BLaER1 (cell line): ENCODE results near the gene LRIF1.
"Not testable (repeated sequence)": the region's sequence is repeated elsewhere in the genome, so short reads cannot be mapped to it uniquely, and the experiment has no call there.

Experiments
- H3K27ac ChIP-seq: shearing (Covaris generic); formaldehyde crosslinking; 2 replicates; pipeline ENCODE4 v1.8.1; 2022
- H3K27me3 ChIP-seq: shearing (Covaris generic); formaldehyde crosslinking; 2 replicates; pipeline ENCODE4 v1.8.1; 2022
- H3K36me3 ChIP-seq: shearing (Covaris generic); formaldehyde crosslinking; 2 replicates; pipeline ENCODE4 v1.8.1; 2022
- H3K4me1 ChIP-seq: shearing (Covaris generic); formaldehyde crosslinking; 2 replicates; pipeline ENCODE4 v1.8.1; 2022
- H3K4me2 ChIP-seq: shearing (Covaris generic); formaldehyde crosslinking; 2 replicates; pipeline ENCODE4 v1.8.1; 2022
- H3K4me3 ChIP-seq: shearing (Covaris generic); formaldehyde crosslinking; 2 replicates; pipeline ENCODE4 v1.8.1; 2022
- H3K9ac ChIP-seq: shearing (Covaris generic); formaldehyde crosslinking; 2 replicates; pipeline ENCODE4 v1.8.1; 2022
- H3K9me3 ChIP-seq: shearing (Covaris generic); formaldehyde crosslinking; 2 replicates; pipeline ENCODE4 v1.8.1; 2022
- H4K20me1 ChIP-seq: shearing (Covaris generic); formaldehyde crosslinking; 2 replicates; pipeline ENCODE4 v1.8.1; 2022
- Cebpa-rat ChIP-seq: shearing (Covaris generic); IDR thresholded peaks from 2 replicates; pipeline ENCODE4 v1.8.1; 2022

The LRIF1 gene

GRCh38 chr1:110963691-110964454 is at the start of gene LRIF1:
Gene LRIF1, minus strand, starts transcription at chr1:110963922. Its CDS starts 234 bp downstream, at chr1:110963688.
- peak within 1 kb of the TSS; percentile 77 for H3K4me2 ChIP-seq
- peak within 1 kb of the TSS; percentile 86 for H3K9ac ChIP-seq
- H3K4me1 ChIP-seq, result peaks cover 19% of the 10 kb centered on the region
- H3K36me3 ChIP-seq, result peaks cover 20% of the 10 kb centered on the region
- peak within 1 kb of the TSS; percentile 94 for H3K27ac ChIP-seq
- peaks cover 60% of the 10 kb centered on the region for H3K9me3 ChIP-seq
- TF ChIP-seq Cebpa-rat, result peak; percentile 86
- H3K27me3 ChIP-seq, result no peaks in the 10 kb centered on the region
- H3K4me3 ChIP-seq, result peak within 1 kb of the TSS; percentile 79
- no peaks in the 10 kb centered on the region for H4K20me1 ChIP-seq

GRCh38 chr1:111008031-111008430 is 44.3 kb upstream of the LRIF1 start:
- H3K4me2 ChIP-seq, result no peak overlapping the region
- no peak overlapping the region for H3K9ac ChIP-seq
- peaks cover 37% of the 10 kb centered on the region for H3K9me3 ChIP-seq
- no peaks in the 10 kb centered on the region for H3K27me3 ChIP-seq
- no peak overlapping the region for H3K27ac ChIP-seq
- no peaks in the 10 kb centered on the region for H3K36me3 ChIP-seq
- H3K4me1 ChIP-seq, result no peaks in the 10 kb centered on the region
- no peak overlapping the region for H3K4me3 ChIP-seq
- H4K20me1 ChIP-seq, result no peaks in the 10 kb centered on the region
- no peak for TF ChIP-seq Cebpa-rat

GRCh38 chr1:111006556-111006955 is 42.8 kb upstream of the LRIF1 start:
- TF ChIP-seq Cebpa-rat, result no peak
- Histone ChIP-seq H3K4me1 (no peaks in the 10 kb centered on the region), H3K9me3 (peaks cover 36% of the 10 kb centered on the region), H3K9ac (no peak overlapping the region), H3K27me3 (no peaks in the 10 kb centered on the region), H3K4me3 (no peak overlapping the region), H3K4me2 (no peak overlapping the region), H3K27ac (no peak overlapping the region), H4K20me1 (no peaks in the 10 kb centered on the region), H3K36me3 (no peaks in the 10 kb centered on the region)

- not testable (repeated sequence) for H3K4me1 ChIP-seq, H3K36me3 ChIP-seq, H3K27ac ChIP-seq, H3K4me3 ChIP-seq, H3K27me3 ChIP-seq, H3K9ac ChIP-seq, H3K4me2 ChIP-seq, H4K20me1 ChIP-seq
- peaks cover 19% of the 10 kb centered on the region for H3K9me3 ChIP-seq
Observed at GRCh38 chr1:110999607-111000006, 35.9 kb upstream of the LRIF1 start.

- H3K9ac ChIP-seq, H3K36me3 ChIP-seq, H3K4me3 ChIP-seq, H4K20me1 ChIP-seq, H3K4me2 ChIP-seq, H3K9me3 ChIP-seq, H3K27me3 ChIP-seq, H3K27ac ChIP-seq, H3K4me1 ChIP-seq: not testable (repeated sequence)
Observed at GRCh38 chr1:110992329-110992728, 28.6 kb upstream of the LRIF1 start.

- not testable (repeated sequence) for H3K27me3 ChIP-seq, H3K4me2 ChIP-seq, H3K4me1 ChIP-seq, H3K36me3 ChIP-seq, H3K4me3 ChIP-seq, H3K9me3 ChIP-seq, H3K27ac ChIP-seq, H4K20me1 ChIP-seq, H3K9ac ChIP-seq
Observed at GRCh38 chr1:110991295-110991694, 27.6 kb upstream of the LRIF1 start.

GRCh38 chr1:110990541-110990940 is 26.8 kb upstream of the LRIF1 start:
- no peaks in the 10 kb centered on the region for H3K27me3 ChIP-seq
- H3K27ac ChIP-seq, result no peak overlapping the region
- no peaks in the 10 kb centered on the region for H4K20me1 ChIP-seq
- H3K4me1 ChIP-seq, result no peaks in the 10 kb centered on the region
- no peaks in the 10 kb centered on the region for H3K36me3 ChIP-seq
- no peaks in the 10 kb centered on the region for H3K9me3 ChIP-seq
- no peak for TF ChIP-seq Cebpa-rat
- no peak overlapping the region for H3K4me2 ChIP-seq
- H3K9ac ChIP-seq, result no peak overlapping the region
- no peak overlapping the region for H3K4me3 ChIP-seq

GRCh38 chr1:110986407-110986891 is 22.7 kb upstream of the LRIF1 start:
- Histone ChIP-seq H3K36me3 (no peaks in the 10 kb centered on the region), H3K9ac (no peak overlapping the region), H3K27me3 (no peaks in the 10 kb centered on the region), H3K9me3 (no peaks in the 10 kb centered on the region), H3K27ac (no peak overlapping the region), H3K4me2 (no peak overlapping the region), H4K20me1 (no peaks in the 10 kb centered on the region), H3K4me3 (no peak overlapping the region), H3K4me1 (no peaks in the 10 kb centered on the region)
- TF ChIP-seq Cebpa-rat, result no peak

- Histone ChIP-seq H3K9me3 (peaks cover 7% of the 10 kb centered on the region; the same call in 1 of the 2 replicates), H4K20me1 (no peaks in the 10 kb centered on the region), H3K4me3 (no peak overlapping the region), H3K9ac (no peak overlapping the region), H3K27ac (no peak overlapping the region), H3K27me3 (no peaks in the 10 kb centered on the region), H3K4me2 (no peak overlapping the region), H3K36me3 (no peaks in the 10 kb centered on the region), H3K4me1 (no peaks in the 10 kb centered on the region)
- no peak for TF ChIP-seq Cebpa-rat
Observed at GRCh38 chr1:110982320-110982719, 18.6 kb upstream of the LRIF1 start.

- no peak overlapping the region for H3K9ac ChIP-seq
- H3K9me3 ChIP-seq, result peaks cover 16% of the 10 kb centered on the region
- no peaks in the 10 kb centered on the region for H4K20me1 ChIP-seq
- H3K36me3 ChIP-seq, result no peaks in the 10 kb centered on the region
- TF ChIP-seq Cebpa-rat, result no peak
- H3K27me3 ChIP-seq, result no peaks in the 10 kb centered on the region
- H3K4me3 ChIP-seq, result no peak overlapping the region
- no peak overlapping the region for H3K4me2 ChIP-seq
- H3K27ac ChIP-seq, result no peak overlapping the region
- H3K4me1 ChIP-seq, result no peaks in the 10 kb centered on the region
Observed at GRCh38 chr1:110979154-110979553, 15.4 kb upstream of the LRIF1 start.

- TF ChIP-seq Cebpa-rat, result no peak
- H3K4me2 ChIP-seq, result no peak overlapping the region
- H3K4me1 ChIP-seq, result no peaks in the 10 kb centered on the region
- H3K27me3 ChIP-seq, result no peaks in the 10 kb centered on the region
- H3K9ac ChIP-seq, result no peak overlapping the region
- H3K27ac ChIP-seq, result no peak overlapping the region
- H3K4me3 ChIP-seq, result no peak overlapping the region
- no peaks in the 10 kb centered on the region for H3K36me3 ChIP-seq
- H3K9me3 ChIP-seq, result peaks cover 22% of the 10 kb centered on the region
- no peaks in the 10 kb centered on the region for H4K20me1 ChIP-seq
Observed at GRCh38 chr1:110976089-110976488, 12.4 kb upstream of the LRIF1 start.
